Measurements from ENCODE around the gene ARHGEF11.
A peak's percentile ranks its signal among the peaks of the same experiment; 100 is the strongest.
"Not testable (repeated sequence)": the region's sequence is repeated elsewhere in the genome, so short reads cannot be mapped to it uniquely, and the experiment has no call there.

The ARHGEF11 gene

GRCh38 chr1:156928043-156928602, 117.4 kb downstream of the ARHGEF11 start:
- DNase-seq (ENCODE audit: low read depth): no peak
- H3K4me3 ChIP-seq (ENCODE audit: low read depth, low read length): no peak overlapping the region
- TF ChIP-seq CTCF (IDR thresholded peaks at IDR 0.05; ENCODE audit: low read depth, low read length): no peak
- no peak; the same call in 1 of the 2 replicates for TF ChIP-seq MYC (IDR thresholded peaks at IDR 0.05; ENCODE audit: low read depth, low read length)
- no peak for TF ChIP-seq POLR2A (IDR thresholded peaks at IDR 0.05; ENCODE audit: extremely low read depth, insufficient read length)
- no peak for TF ChIP-seq MAX (IDR thresholded peaks at IDR 0.05; ENCODE audit: low read depth, low read length)

DNA sequence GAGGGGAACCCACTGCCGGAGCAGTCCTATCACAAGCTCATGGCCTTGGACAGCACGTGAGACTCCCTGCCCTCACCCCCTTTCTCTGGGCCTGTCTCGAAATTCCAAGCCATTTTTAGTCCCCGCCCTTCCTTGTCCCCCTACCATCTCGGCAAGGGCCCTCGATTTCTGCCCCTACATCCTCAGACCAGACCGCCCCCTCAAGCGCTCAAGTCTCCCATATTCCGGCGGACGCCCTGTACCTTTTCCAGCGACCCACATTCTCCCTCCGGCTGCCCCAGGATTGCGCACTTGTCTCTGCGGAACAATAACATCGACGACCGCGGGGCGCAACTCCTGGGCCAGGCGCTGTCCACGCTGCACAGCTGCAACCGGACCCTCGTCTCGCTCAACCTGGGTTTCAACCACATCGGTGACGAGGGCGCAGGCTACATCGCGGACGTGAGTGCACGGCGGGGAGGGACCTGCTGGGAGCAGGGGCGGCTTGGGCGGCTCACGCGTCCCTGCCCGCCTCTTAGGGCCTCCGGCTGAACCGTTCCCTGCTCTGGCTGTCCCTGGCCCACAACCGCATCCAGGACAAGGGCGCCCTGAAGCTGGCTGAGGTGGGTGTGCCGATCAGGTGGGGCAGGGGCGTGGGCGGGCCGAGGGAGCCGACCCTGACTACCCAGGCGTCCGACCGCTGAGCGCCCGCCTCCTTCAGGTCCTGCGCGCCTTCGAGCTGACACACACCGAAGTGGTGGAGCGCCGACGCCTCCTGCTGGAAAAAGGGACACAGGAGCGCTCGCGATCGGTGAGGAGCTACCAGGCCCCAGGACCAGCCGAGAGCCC, 118.1 kb downstream of the ARHGEF11 start:
- no peak for TF ChIP-seq POLR2A (IDR thresholded peaks at IDR 0.05; ENCODE audit: extremely low read depth, insufficient read length)
- no peak for TF ChIP-seq MYC (IDR thresholded peaks at IDR 0.05; ENCODE audit: low read depth, low read length)
- TF ChIP-seq CTCF (IDR thresholded peaks at IDR 0.05; ENCODE audit: low read depth, low read length): peak; percentile 55
- H3K4me3 ChIP-seq (ENCODE audit: low read depth, low read length): no peak overlapping the region
- peak; percentile 78 for DNase-seq (ENCODE audit: low read depth)

DNA sequence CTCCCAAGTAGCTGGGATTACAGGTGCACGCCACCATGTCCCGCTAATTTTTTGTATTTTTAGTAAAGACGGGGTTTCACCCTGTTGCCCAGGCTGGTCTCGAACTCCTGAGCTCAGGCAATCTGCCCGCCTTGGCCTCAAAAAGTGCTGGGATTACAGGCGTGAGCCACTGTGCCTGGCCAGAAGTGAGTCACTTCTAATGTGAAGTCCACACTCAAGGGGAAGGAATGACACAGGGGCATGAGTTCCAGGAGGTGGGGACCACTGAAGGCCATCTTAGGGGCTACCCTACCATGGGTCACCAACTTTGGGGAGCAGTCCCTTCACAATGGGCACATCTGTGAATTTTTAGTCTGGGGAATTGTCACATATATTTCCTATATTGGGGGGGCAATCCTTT, 118.8 kb downstream of the ARHGEF11 start:
- not testable (repeated sequence) for DNase-seq (ENCODE audit: low read depth); H3K4me3 ChIP-seq (ENCODE audit: low read depth, low read length)

- no peak; the same call in 1 of the 2 replicates for TF ChIP-seq MAX (IDR thresholded peaks at IDR 0.05; ENCODE audit: low read depth, low read length)
- no peak for TF ChIP-seq CTCF (IDR thresholded peaks at IDR 0.05; ENCODE audit: low read depth, low read length)
- TF ChIP-seq POLR2A (IDR thresholded peaks at IDR 0.05; ENCODE audit: extremely low read depth, insufficient read length): no peak
- no peak for TF ChIP-seq MYC (IDR thresholded peaks at IDR 0.05; ENCODE audit: low read depth, low read length)
- DNase-seq (ENCODE audit: low read depth): peak; percentile 88
- H3K4me3 ChIP-seq (ENCODE audit: low read depth, low read length): no peak overlapping the region
Measured at GRCh38 chr1:156926175-156926574, 119.4 kb downstream of the ARHGEF11 start.

- no peak overlapping the region for H3K4me3 ChIP-seq (ENCODE audit: low read depth, low read length)
- TF ChIP-seq CTCF (IDR thresholded peaks at IDR 0.05; ENCODE audit: low read depth, low read length) (no peak), MYC (IDR thresholded peaks at IDR 0.05; ENCODE audit: low read depth, low read length) (no peak), MAX (IDR thresholded peaks at IDR 0.05; ENCODE audit: low read depth, low read length) (no peak), POLR2A (IDR thresholded peaks at IDR 0.05; ENCODE audit: extremely low read depth, insufficient read length) (no peak)
- DNase-seq (ENCODE audit: low read depth): no peak
Measured at GRCh38 chr1:156925154-156926010, 120.2 kb downstream of the ARHGEF11 start.

DNA sequence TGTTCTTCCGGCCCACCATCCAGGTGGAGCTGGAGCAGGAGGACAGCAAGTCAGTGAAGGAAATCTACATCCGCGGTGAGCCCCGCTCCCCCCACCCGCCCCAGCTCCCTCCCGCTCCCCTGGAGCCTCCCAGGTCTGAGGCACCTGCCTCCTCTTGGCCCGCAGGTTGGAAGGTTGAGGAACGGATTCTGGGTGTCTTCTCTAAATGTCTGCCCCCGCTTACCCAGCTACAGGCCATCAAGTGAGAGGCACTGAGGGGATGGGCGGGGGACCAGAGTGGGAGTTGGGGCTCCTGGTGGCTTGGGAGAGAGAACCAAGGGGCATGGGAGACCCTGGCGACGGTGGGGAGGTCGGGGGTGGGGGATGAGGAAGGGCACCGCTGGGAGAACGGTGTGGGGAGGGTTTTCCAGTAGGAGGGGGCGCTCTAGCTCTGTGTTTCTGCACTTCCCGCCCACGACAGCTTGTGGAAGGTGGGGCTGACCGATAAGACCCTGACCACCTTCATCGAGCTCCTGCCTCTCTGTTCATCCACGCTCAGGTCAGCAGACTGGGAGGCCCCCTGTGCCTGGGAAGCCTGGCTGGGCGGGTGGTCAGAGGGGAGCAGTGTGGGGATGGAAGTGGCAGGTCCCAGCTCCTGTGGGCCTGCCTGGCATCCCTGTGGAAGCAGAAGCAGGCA, 120.9 kb downstream of the ARHGEF11 start:
- DNase-seq (ENCODE audit: low read depth): no peak
- TF ChIP-seq POLR2A (IDR thresholded peaks at IDR 0.05; ENCODE audit: extremely low read depth, insufficient read length): no peak
- TF ChIP-seq MAX (IDR thresholded peaks at IDR 0.05; ENCODE audit: low read depth, low read length): no peak
- H3K4me3 ChIP-seq (ENCODE audit: low read depth, low read length): no peak overlapping the region

Measured in NB4 (cell line).